Neural crest cell (in vitro differentiated cells): ENCODE measurements around the gene RETN. TPM values are rescaled to one million over a fixed set of nuclear protein-coding genes. Genes with fewer than 3 reads are reported as not detected.
A peak's percentile ranks its signal among the peaks of the same experiment; 100 is the strongest.

ENCODE experiments used
- DNase-seq: peaks from one replicate; pipeline ENCODE4 v3.0.0; 2021; ENCODE audit warnings: low read depth, mixed read lengths, low spot score
- H3K27ac Mint-ChIP-seq: one replicate; pipeline ENCODE4 v1.8.0; 2021; ENCODE audit warnings: mild to moderate bottlenecking, mixed read lengths; ENCODE audit not compliant: unreplicated experiment
- H3K27me3 Mint-ChIP-seq: 2 replicates; pipeline ENCODE4 v1.8.0; 2021; ENCODE audit warnings: low read depth, mild to moderate bottlenecking, mixed read lengths
- H3K36me3 Mint-ChIP-seq: 2 replicates; pipeline ENCODE4 v1.8.0; 2021; ENCODE audit warnings: low read depth, mild to moderate bottlenecking, mixed read lengths
- H3K4me1 Mint-ChIP-seq: 2 replicates; pipeline ENCODE4 v1.8.0; 2021; ENCODE audit warnings: mixed read lengths
- H3K4me3 Mint-ChIP-seq: one replicate; pipeline ENCODE4 v1.8.0; 2021; ENCODE audit warnings: mild to moderate bottlenecking, mixed read lengths
- H3K9me3 Mint-ChIP-seq: 2 replicates; pipeline ENCODE4 v1.8.0; 2021; ENCODE audit warnings: mixed read lengths
- total RNA-seq: library from RNA; stranded (reverse); gene quantifications from 2 replicates; pipeline ENCODE4 v1.2.1, GENCODE V29; 2021
- TF ChIP-seq, protein P1 (sequence below): fragments of 200-600 bp; sonication (generic); conservative IDR thresholded peaks from 2 replicates; pipeline ENCODE4 v1.5.0; 2021; ENCODE audit warnings: antibody characterized with exemption, mild to moderate bottlenecking

Gene RETN
- total RNA-seq, 1 donor from 2014 or later = not detected

DNA sequence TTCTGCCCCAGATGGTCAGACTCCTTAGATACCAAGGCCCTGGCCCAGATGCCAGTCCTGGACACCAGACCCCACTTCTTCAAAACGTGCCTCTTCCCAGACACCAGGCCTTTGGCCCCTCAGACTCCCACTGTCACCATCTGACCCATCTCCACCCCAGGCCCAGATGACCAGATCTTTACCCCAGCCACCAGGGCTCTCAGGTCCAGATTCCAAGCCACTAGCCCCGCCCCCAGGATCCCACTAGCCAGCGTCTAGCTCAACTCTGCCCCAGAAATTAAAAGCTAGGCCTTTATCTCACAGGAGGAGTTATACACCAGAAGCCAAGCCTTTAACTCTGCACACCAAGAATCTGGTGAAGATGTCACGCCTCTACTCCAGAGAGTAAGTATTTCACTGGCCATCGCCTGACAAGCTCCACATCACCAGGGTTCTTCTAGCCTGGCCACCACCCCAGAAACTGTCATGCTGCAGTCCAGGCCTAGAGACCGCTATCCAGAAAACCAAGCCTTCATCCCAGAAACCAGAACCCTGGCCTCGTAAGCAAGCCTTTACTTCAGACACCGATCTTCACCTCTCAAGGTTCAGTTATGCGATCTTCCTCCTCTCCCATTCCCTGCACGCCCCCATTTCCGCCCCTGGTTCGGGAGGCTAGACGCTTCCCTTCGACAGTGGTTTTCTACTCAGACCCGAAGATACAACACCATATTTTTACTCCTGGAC is 40.1 kb upstream of the RETN start:
- H3K27ac Mint-ChIP-seq = peak overlapping the region; percentile 99
- peaks cover 27% of the 10 kb centered on the region for H3K4me1 Mint-ChIP-seq
- TF ChIP-seq, protein P1, sequence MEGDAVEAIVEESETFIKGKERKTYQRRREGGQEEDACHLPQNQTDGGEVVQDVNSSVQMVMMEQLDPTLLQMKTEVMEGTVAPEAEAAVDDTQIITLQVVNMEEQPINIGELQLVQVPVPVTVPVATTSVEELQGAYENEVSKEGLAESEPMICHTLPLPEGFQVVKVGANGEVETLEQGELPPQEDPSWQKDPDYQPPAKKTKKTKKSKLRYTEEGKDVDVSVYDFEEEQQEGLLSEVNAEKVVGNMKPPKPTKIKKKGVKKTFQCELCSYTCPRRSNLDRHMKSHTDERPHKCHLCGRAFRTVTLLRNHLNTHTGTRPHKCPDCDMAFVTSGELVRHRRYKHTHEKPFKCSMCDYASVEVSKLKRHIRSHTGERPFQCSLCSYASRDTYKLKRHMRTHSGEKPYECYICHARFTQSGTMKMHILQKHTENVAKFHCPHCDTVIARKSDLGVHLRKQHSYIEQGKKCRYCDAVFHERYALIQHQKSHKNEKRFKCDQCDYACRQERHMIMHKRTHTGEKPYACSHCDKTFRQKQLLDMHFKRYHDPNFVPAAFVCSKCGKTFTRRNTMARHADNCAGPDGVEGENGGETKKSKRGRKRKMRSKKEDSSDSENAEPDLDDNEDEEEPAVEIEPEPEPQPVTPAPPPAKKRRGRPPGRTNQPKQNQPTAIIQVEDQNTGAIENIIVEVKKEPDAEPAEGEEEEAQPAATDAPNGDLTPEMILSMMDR = no peak
- no peak for DNase-seq
- H3K4me3 Mint-ChIP-seq = peak overlapping the region; percentile 99
- no peaks in the 10 kb centered on the region for H3K9me3 Mint-ChIP-seq
- H3K36me3 Mint-ChIP-seq = peaks cover 7% of the 10 kb centered on the region
- H3K27me3 Mint-ChIP-seq = peaks cover 4% of the 10 kb centered on the region

DNA sequence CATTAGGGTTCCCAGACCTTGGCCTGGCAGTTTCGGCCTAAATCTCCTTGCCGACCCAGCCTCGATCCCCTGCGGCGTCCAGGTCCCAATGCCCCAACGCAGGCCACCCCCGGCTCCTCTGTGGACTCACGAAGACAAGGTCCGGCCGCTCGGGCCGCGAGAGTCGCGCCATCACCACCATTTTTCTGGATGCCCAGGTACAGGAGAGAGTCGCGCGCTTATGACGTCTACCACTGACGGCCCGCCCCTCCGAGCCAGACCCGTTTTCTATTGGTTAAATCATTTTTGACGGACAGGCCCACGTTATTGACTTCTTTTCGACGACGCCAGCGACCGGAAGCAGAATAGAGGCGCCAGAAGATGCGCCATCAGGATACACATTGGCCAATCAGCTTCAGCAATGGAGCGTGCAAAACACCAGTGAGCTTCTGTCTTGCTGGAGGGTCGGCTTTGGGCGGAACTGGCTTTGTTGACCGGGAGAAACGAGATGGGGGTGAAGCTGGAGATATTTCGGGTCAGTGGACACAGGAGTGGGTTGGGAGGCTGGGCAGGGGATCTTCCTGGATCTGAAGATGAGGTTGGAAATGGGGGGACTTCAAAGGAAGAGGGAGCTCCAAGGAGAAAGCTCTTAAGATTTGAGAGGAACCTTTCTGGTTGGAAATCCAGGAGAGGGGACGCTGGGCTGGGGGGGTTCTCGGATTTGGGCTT is 39.3 kb upstream of the RETN start, which contains the start of the genes PET100 and XAB2:
Gene PET100, plus strand, starts transcription at position 447 of the 708 bp plus-strand sequence. Its CDS starts 41 bp downstream, at position 488.
Gene XAB2, minus strand, starts transcription at position 199 of the 708 bp plus-strand sequence. Its CDS starts 18 bp downstream, at position 181.
- peak within 1 kb of the TSS; percentile 99 for H3K4me3 Mint-ChIP-seq
- DNase-seq = peak; percentile 92
- no peaks in the 10 kb centered on the region for H3K9me3 Mint-ChIP-seq
- peaks cover 7% of the 10 kb centered on the region for H3K36me3 Mint-ChIP-seq
- peak within 1 kb of the TSS; percentile 99 for H3K27ac Mint-ChIP-seq
- peaks cover 10% of the 10 kb centered on the region for H3K27me3 Mint-ChIP-seq
- TF ChIP-seq, protein P1 = no peak
- peaks cover 27% of the 10 kb centered on the region for H3K4me1 Mint-ChIP-seq

DNA sequence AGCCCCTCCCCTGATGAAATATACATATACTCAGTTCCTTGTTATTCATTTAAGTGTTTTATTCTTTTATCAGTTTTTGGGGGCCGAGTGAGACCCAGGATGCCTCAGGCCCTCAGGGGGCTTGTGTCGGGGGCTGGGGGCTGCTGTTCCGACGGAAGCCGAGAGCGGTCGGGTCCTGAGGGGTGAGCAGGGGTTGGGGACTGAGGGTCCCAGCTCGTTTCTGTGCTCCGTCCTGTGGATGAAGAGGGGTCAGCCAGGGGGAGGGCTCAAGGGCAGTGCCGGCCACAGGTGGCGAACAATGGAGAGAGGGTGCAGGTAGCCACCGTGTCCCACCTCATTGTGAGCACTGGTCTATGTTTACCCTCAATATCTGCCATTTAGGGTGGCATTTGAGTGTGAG is 37.3 kb upstream of the RETN start:
- peaks cover 27% of the 10 kb centered on the region for H3K4me1 Mint-ChIP-seq
- no peak for DNase-seq
- H3K4me3 Mint-ChIP-seq = peak overlapping the region; percentile 80
- peaks cover 7% of the 10 kb centered on the region for H3K36me3 Mint-ChIP-seq
- H3K27ac Mint-ChIP-seq = no peak overlapping the region
- no peaks in the 10 kb centered on the region for H3K9me3 Mint-ChIP-seq
- TF ChIP-seq, protein P1 = no peak
- peaks cover 31% of the 10 kb centered on the region for H3K27me3 Mint-ChIP-seq

DNA sequence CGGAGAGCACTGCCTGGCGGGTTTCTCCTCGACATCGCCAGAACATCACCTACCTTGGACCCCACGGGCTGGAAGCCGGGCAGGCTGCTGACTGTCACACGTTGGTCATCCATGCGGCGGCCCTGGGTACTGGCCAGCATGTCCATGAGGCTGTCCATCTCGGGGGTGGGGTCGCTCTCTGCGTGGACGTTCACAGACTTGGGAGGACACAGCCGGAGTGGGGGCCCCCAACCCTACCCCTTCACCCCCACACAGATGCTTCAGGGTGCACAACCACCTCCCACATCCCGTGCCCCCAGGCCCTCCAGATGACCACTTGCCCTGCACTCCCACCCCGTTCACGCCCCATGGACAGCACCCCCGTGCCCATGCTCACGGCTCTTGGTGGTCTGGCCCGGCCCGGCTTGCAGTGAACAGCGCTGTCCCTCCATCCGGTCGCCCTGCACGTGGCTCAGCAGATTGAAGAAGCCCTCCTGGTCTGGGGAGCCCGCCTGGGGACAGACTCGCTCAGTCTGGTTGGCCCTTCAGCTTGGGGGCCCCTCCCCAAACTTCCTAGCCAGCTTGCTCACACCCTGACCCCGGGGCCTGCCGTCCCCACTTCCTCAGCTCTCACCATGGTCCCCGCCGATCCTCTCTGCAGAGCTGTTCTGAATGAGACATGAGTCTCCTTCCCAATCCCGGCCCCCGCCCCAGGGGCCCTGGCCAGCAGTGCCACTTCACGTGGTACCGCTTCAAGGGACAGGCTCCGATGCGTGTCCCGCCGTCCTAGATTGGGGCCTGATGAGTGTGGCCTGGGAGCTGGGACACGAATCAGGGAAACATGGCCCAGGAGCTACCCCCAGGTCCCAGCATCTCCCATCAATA is 36.3 kb upstream of the RETN start:
- Mint-ChIP-seq H3K27me3 (peaks cover 41% of the 10 kb centered on the region), H3K36me3 (peaks cover 5% of the 10 kb centered on the region), H3K4me1 (peaks cover 27% of the 10 kb centered on the region), H3K27ac (no peak overlapping the region), H3K4me3 (no peak overlapping the region), H3K9me3 (no peaks in the 10 kb centered on the region)
- TF ChIP-seq, protein P1 = no peak
- no peak for DNase-seq

DNA sequence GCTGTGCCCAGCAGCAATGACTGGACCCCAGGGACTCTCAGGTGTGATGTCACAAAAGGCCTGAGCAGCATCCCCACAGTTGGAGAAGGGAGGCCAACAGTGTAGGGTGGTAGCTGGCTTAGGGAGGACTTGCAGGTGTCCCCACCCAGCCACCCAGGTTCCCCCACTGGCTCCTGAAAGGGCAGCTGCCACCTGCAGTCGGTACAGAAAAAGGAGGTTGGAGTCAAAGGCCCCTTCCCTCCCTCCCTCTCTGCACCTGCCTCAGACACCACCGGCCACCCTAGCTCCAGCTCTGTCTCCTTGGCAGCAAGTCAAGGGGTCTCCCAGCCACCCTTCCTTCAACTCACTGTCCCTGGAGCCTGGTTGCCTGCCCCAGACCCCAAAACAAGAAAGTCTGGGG is 35.2 kb upstream of the RETN start, which contains the start of gene PCP2:
Gene PCP2, minus strand, starts transcription at position 22 of the 400 bp plus-strand sequence. CDS start 262 bp downstream, outside the sequence.
- DNase-seq = no peak

More for the DNA sequence above, 35.2 kb upstream of the RETN start, which contains the start of gene PCP2:
- H3K27ac Mint-ChIP-seq = no peak within 1 kb of the TSS
- H3K4me3 Mint-ChIP-seq = peak within 1 kb of the TSS; percentile 65
- no peaks in the 10 kb centered on the region for H3K9me3 Mint-ChIP-seq
- H3K27me3 Mint-ChIP-seq = peaks cover 52% of the 10 kb centered on the region
- TF ChIP-seq, protein P1 = no peak
- H3K4me1 Mint-ChIP-seq = peaks cover 22% of the 10 kb centered on the region
- peaks cover 5% of the 10 kb centered on the region for H3K36me3 Mint-ChIP-seq
